ENCODE results near the gene TAS2R16. TPM values are rescaled to one million over a fixed set of nuclear protein-coding genes. Genes with fewer than 3 reads are reported as not detected.

The TAS2R16 gene
- total RNA-seq, 1 donor from 2014 or later, result not detected

DNA sequence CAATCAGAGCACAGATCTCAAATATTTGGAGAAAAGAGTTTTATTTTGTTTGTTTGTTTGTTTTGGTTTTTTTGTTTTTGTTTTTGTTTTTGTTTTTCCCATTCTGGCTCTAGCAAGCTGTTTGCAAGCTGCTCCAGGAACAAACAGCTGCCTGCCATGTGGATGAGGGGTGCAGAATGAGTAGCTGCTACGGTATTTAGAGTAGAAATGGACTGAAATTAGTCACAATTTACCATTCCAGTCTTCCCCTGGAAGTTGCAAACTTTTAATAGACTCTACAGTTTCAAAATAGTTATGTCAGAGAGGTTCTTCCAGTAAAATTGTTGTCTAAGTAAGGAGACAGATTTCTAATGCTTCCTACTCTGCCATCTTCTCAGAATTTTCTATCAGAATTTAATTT is 27.1 kb upstream of the TAS2R16 start:
- H3K9me3 Mint-ChIP-seq (ENCODE audit: low read depth), result peaks cover 7% of the 10 kb centered on the region
- H3K27ac Mint-ChIP-seq, result no peak overlapping the region
- no peaks in the 10 kb centered on the region for H3K36me3 Mint-ChIP-seq (ENCODE audit: insufficient read depth)
- no peaks in the 10 kb centered on the region for H3K4me1 Mint-ChIP-seq (ENCODE audit: low read depth)
- no peak for DNase-seq (ENCODE audit: low spot score, unreplicated experiment)
- no peak overlapping the region for H3K4me3 Mint-ChIP-seq (ENCODE audit: low read depth)
- TF ChIP-seq, protein P1, sequence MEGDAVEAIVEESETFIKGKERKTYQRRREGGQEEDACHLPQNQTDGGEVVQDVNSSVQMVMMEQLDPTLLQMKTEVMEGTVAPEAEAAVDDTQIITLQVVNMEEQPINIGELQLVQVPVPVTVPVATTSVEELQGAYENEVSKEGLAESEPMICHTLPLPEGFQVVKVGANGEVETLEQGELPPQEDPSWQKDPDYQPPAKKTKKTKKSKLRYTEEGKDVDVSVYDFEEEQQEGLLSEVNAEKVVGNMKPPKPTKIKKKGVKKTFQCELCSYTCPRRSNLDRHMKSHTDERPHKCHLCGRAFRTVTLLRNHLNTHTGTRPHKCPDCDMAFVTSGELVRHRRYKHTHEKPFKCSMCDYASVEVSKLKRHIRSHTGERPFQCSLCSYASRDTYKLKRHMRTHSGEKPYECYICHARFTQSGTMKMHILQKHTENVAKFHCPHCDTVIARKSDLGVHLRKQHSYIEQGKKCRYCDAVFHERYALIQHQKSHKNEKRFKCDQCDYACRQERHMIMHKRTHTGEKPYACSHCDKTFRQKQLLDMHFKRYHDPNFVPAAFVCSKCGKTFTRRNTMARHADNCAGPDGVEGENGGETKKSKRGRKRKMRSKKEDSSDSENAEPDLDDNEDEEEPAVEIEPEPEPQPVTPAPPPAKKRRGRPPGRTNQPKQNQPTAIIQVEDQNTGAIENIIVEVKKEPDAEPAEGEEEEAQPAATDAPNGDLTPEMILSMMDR (IDR thresholded peaks at IDR 0.05; ENCODE audit: unreplicated experiment), result no peak
- H3K27me3 Mint-ChIP-seq, result no peaks in the 10 kb centered on the region

DNA sequence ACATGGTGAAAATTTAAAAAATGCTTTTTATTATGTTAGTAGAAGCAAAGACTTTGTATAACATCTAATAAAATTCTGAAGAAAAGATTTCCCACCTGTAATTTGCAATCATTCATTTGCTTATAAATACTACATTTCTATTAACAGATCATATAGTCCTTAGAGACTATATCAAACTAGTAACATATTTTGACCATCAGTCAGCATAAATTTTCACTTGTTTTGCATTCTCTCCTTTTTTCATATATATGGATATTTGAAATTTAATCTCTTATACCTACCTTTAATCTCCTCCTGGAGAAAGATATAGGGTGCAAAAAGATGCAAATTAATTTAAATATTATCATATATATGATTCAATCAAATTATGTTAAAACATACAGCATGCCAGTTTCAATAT is 16.9 kb upstream of the TAS2R16 start:
- Mint-ChIP-seq H3K27ac (no peak overlapping the region), H3K4me3 (ENCODE audit: low read depth) (no peak overlapping the region), H3K4me1 (ENCODE audit: low read depth) (no peaks in the 10 kb centered on the region), H3K9me3 (ENCODE audit: low read depth) (no peaks in the 10 kb centered on the region), H3K27me3 (no peaks in the 10 kb centered on the region), H3K36me3 (ENCODE audit: insufficient read depth) (no peaks in the 10 kb centered on the region)
- DNase-seq (ENCODE audit: low spot score, unreplicated experiment), result no peak
- TF ChIP-seq, protein P1 (IDR thresholded peaks at IDR 0.05; ENCODE audit: unreplicated experiment), result no peak

DNA sequence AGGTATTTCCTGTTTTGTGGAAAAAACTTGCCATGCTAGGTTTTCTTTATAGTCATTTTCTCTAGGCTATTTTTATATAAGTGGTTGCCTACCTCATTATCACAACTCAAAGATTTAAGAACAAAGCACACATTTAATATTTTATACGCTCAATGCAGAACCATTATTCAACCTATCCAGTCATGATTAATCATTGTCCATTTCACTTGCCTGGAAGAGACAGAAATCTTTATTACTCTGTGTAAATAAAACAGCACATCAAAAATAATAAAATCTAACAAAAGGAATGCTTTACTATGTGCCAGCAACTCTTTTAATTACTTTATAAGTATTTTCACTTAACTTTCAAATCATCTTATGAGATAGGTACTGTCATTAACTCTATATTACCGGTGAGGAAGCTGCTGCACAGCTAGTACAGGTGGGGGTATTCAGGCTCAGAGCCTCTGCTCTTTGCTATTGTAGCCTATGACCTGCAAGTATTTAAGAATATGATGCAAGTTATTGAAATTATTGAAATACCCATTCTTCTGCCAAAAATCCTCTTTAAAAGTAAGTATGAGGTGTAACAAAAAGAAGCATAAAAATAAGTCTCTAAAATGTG is 16.4 kb upstream of the TAS2R16 start:
- Mint-ChIP-seq H3K36me3 (ENCODE audit: insufficient read depth) (no peaks in the 10 kb centered on the region), H3K4me1 (ENCODE audit: low read depth) (no peaks in the 10 kb centered on the region), H3K4me3 (ENCODE audit: low read depth) (no peak overlapping the region), H3K27me3 (no peaks in the 10 kb centered on the region), H3K27ac (no peak overlapping the region), H3K9me3 (ENCODE audit: low read depth) (no peaks in the 10 kb centered on the region)
- no peak for DNase-seq (ENCODE audit: low spot score, unreplicated experiment)
- TF ChIP-seq, protein P1 (IDR thresholded peaks at IDR 0.05; ENCODE audit: unreplicated experiment), result no peak

DNA sequence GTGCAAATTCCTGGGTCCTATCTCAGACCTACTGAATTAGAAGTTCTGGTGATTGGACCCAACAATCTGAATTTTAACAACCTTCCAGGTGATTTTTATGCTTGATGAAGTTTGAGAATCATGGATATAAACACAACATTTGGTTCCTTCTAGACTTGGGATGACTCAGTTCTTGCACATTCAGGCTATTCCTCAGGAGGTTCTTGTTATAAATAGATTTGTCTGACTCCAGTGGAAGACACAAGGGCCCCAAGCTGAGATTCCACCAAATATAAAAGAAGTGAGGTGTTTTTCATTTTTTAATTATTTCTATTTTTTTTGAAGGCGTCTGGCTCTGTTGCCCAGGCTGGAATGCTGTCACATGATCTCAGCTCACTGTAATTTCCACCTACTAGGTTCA is 9.4 kb upstream of the TAS2R16 start:
- no peak for DNase-seq (ENCODE audit: low spot score, unreplicated experiment)
- H3K9me3 Mint-ChIP-seq (ENCODE audit: low read depth), result no peaks in the 10 kb centered on the region
- no peaks in the 10 kb centered on the region for H3K27me3 Mint-ChIP-seq
- H3K27ac Mint-ChIP-seq, result no peak overlapping the region
- H3K4me3 Mint-ChIP-seq (ENCODE audit: low read depth), result no peak overlapping the region
- TF ChIP-seq, protein P1 (IDR thresholded peaks at IDR 0.05; ENCODE audit: unreplicated experiment), result no peak
- no peaks in the 10 kb centered on the region for H3K4me1 Mint-ChIP-seq (ENCODE audit: low read depth)
- no peaks in the 10 kb centered on the region for H3K36me3 Mint-ChIP-seq (ENCODE audit: insufficient read depth)

DNA sequence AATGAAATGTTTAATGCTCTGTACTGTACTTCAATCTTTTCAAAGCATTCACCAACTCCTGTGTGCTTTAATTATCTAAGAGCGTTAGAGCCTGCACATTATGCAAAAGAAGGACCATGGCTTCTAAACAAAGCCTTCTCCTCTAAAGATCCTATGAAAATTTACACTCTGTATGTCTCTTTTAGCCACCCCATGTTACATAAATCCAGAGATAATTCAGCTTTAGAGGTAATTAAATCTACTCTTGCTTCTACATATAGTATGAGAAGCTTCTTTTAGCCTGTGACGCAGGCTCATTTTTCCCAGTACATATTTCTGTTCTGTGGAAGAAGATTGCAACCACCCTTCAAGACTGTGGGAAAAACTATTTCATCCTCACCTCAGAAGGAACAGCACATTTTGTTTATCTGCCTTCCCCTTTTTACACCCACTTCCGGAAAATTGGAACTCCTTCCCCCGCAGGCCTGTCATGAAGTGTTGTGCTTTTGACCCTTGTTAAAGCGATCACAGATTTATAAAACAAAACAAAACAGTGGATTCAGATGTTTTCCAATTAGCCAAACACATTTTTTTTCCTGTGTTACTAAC is 8.1 kb upstream of the TAS2R16 start:
- Mint-ChIP-seq H3K27me3 (no peaks in the 10 kb centered on the region), H3K4me1 (ENCODE audit: low read depth) (no peaks in the 10 kb centered on the region), H3K36me3 (ENCODE audit: insufficient read depth) (no peaks in the 10 kb centered on the region), H3K27ac (no peak overlapping the region), H3K9me3 (ENCODE audit: low read depth) (no peaks in the 10 kb centered on the region), H3K4me3 (ENCODE audit: low read depth) (no peak overlapping the region)
- TF ChIP-seq, protein P1 (IDR thresholded peaks at IDR 0.05; ENCODE audit: unreplicated experiment), result no peak
- DNase-seq (ENCODE audit: low spot score, unreplicated experiment), result no peak

All from progenitor cell of endocrine pancreas (in vitro differentiated cells).